ENCODE data around the gene PHC3. TPM values are rescaled to one million over a fixed set of nuclear protein-coding genes. Genes with fewer than 3 reads are reported as not detected.
A peak's percentile ranks its signal among the peaks of the same experiment; 100 is the strongest.

PHC3 gene, protein sequence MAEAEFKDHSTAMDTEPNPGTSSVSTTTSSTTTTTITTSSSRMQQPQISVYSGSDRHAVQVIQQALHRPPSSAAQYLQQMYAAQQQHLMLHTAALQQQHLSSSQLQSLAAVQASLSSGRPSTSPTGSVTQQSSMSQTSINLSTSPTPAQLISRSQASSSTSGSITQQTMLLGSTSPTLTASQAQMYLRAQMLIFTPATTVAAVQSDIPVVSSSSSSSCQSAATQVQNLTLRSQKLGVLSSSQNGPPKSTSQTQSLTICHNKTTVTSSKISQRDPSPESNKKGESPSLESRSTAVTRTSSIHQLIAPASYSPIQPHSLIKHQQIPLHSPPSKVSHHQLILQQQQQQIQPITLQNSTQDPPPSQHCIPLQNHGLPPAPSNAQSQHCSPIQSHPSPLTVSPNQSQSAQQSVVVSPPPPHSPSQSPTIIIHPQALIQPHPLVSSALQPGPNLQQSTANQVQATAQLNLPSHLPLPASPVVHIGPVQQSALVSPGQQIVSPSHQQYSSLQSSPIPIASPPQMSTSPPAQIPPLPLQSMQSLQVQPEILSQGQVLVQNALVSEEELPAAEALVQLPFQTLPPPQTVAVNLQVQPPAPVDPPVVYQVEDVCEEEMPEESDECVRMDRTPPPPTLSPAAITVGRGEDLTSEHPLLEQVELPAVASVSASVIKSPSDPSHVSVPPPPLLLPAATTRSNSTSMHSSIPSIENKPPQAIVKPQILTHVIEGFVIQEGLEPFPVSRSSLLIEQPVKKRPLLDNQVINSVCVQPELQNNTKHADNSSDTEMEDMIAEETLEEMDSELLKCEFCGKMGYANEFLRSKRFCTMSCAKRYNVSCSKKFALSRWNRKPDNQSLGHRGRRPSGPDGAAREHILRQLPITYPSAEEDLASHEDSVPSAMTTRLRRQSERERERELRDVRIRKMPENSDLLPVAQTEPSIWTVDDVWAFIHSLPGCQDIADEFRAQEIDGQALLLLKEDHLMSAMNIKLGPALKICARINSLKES
- 31.8 and 36.0 TPM in 2 replicates for total RNA-seq
- polyA plus RNA-seq: 52.8 and 63.2 TPM in 2 replicates
- 12.5 and 19.5 TPM in 2 replicates for polyA plus RNA-seq (2012)
- polyA minus RNA-seq (ENCODE audit: low replicate concordance): 203 and 305 TPM in 2 replicates

DNA sequence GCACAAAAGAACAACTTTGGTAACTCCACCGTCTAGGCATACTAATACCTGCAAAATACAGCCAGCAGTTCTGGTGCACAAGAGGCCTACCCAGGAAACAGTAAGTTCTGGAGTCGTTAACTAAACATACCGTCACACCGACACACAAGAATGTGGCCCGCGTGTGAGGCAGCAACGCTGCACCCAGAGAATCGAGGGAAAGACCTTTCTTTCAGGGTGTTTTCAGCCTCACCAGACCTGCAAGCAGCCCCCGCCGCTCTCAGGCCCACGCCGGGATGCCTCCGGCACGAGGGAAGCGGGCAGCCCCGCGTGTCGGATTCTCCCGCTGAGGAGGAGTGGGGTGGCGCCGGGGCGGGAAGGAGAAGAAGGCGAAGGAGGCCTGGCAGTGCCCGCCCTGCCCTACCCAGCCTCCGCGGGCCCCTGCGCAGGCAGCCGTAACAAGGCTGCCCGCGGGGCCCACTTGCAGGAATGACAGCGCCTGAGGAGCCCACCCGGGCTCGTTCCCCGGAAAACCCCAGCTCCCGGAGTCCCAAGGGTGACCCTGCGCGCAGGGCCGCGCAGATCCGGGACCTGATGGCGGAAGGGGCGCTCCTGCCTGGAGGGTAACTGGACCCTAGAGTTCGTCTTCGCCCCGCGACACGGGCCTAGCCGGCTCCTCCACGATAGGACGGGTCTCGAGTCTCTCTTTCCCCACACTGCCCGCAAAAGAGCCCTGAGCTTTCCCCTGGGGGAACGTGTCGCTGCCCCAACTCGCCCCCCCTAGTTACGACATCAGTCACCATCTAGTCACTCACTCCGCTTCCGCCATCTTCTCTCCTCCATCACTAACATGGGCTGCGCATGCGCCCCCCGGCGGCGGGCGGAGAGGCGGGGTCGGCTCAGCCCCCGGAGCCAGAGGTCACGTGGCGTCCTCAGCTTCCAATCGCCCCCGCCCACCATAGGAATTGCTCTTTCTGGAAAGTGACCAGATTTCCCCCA is at the start of gene PHC3:
TSS of gene PHC3 (minus strand) at position 826 of the 978 bp plus-strand sequence. CDS start at position 808, 18 bp downstream.
- H3K9me3 ChIP-seq (ENCODE audit: control insufficient read depth, insufficient read depth, low read depth, low read length): no peaks in the 10 kb centered on the region
- peak within 1 kb of the TSS; percentile 98 for H3K9ac ChIP-seq (ENCODE audit: insufficient read depth, low read length)
- no peaks in the 10 kb centered on the region for H4K20me1 ChIP-seq (ENCODE audit: control insufficient read depth, extremely low read depth, insufficient read depth, low read length)
- H2AFZ ChIP-seq (ENCODE audit: low read length): peak within 1 kb of the TSS; percentile 96
- H3K79me2 ChIP-seq (ENCODE audit: control insufficient read depth, insufficient read depth, low read length): peaks cover 45% of the 10 kb centered on the region
- peak; percentile 83 to 90 for DNase-seq (ENCODE audit: low read depth in 2 of 2)
- peak within 1 kb of the TSS; percentile 98 for H3K27ac ChIP-seq (ENCODE audit: insufficient read depth, low read length)
- no peaks in the 10 kb centered on the region for H3K27me3 ChIP-seq (ENCODE audit: control insufficient read depth, insufficient read depth, low read length)
- H3K4me2 ChIP-seq (ENCODE audit: extremely low read depth, insufficient read depth, low read length): peak within 1 kb of the TSS; percentile 84
- H3K4me3 ChIP-seq (replicated peaks in 1 of 4; ENCODE audit: control extremely low read depth in 1 of 4, insufficient read depth in 1 of 4, low read depth in 3 of 4, low read length in 4 of 4): peak within 1 kb of the TSS; percentile 54 to 96 (median 96)
- no peak for TF ChIP-seq EZH2 (IDR thresholded peaks at IDR 0.05; ENCODE audit: low read length, missing control alignments)
- TF ChIP-seq, protein P1, sequence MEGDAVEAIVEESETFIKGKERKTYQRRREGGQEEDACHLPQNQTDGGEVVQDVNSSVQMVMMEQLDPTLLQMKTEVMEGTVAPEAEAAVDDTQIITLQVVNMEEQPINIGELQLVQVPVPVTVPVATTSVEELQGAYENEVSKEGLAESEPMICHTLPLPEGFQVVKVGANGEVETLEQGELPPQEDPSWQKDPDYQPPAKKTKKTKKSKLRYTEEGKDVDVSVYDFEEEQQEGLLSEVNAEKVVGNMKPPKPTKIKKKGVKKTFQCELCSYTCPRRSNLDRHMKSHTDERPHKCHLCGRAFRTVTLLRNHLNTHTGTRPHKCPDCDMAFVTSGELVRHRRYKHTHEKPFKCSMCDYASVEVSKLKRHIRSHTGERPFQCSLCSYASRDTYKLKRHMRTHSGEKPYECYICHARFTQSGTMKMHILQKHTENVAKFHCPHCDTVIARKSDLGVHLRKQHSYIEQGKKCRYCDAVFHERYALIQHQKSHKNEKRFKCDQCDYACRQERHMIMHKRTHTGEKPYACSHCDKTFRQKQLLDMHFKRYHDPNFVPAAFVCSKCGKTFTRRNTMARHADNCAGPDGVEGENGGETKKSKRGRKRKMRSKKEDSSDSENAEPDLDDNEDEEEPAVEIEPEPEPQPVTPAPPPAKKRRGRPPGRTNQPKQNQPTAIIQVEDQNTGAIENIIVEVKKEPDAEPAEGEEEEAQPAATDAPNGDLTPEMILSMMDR (conservative IDR thresholded peaks at IDR 0.05 in 1 of 2, IDR thresholded peaks at IDR 0.05 in 1 of 2; ENCODE audit: low read depth in 1 of 2, low read length in 2 of 2): no peak
- no peaks in the 10 kb centered on the region for H3K36me3 ChIP-seq (ENCODE audit: control insufficient read depth, insufficient read depth, low read length)
- H3K4me1 ChIP-seq (ENCODE audit: control insufficient read depth, extremely low read depth, insufficient read depth, low read length): no peaks in the 10 kb centered on the region

DNA sequence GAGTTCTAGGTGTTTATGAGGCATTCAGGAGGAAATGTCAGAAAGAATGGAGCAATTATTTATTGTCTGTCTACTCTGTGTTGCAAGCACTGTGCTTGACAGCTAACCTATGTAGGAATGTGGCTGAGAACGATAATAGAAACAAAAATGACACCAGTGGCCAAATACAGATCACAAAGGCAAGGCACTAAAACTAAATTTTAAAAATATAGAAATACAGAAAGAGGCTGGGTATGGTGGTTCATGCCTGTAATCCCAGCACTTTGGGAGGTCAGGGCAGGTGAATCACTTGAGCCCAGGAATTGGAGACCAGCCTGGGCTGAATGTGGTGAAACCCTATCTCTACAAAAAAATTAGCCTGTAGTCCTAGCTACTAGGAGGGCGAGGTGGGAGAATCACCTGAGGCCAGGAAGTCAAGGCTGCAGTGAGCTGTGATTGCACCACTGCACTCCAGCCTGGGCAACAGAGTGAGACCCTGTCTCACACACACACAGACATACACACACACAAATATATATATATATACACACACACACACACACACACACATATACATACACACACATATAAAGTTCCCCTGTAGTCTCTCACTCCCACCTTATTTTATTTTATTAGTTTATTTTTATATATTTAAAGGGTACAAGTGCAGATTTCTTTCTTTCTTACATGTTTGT is 46.7 kb upstream of the PHC3 start:
- H4K20me1 ChIP-seq (ENCODE audit: control insufficient read depth, extremely low read depth, insufficient read depth, low read length): no peaks in the 10 kb centered on the region
- H3K9me3 ChIP-seq (ENCODE audit: control insufficient read depth, insufficient read depth, low read depth, low read length): no peaks in the 10 kb centered on the region
- peak; percentile 30 to 49 for DNase-seq (ENCODE audit: low read depth in 2 of 2)
- H3K36me3 ChIP-seq (ENCODE audit: control insufficient read depth, insufficient read depth, low read length): no peaks in the 10 kb centered on the region
- H2AFZ ChIP-seq (ENCODE audit: low read length): no peak overlapping the region
- H3K4me3 ChIP-seq (replicated peaks in 1 of 4; ENCODE audit: control extremely low read depth in 1 of 4, insufficient read depth in 1 of 4, low read depth in 3 of 4, low read length in 4 of 4): no peak overlapping the region
- H3K4me2 ChIP-seq (ENCODE audit: extremely low read depth, insufficient read depth, low read length): peak overlapping the region; percentile 59
- no peak overlapping the region for H3K9ac ChIP-seq (ENCODE audit: insufficient read depth, low read length)
- peaks cover 42% of the 10 kb centered on the region for H3K79me2 ChIP-seq (ENCODE audit: control insufficient read depth, insufficient read depth, low read length)
- no peaks in the 10 kb centered on the region for H3K27me3 ChIP-seq (ENCODE audit: control insufficient read depth, insufficient read depth, low read length)
- no peak overlapping the region for H3K27ac ChIP-seq (ENCODE audit: insufficient read depth, low read length)
- no peak for TF ChIP-seq EZH2 (IDR thresholded peaks at IDR 0.05; ENCODE audit: low read length, missing control alignments)
- TF ChIP-seq, protein P1 (conservative IDR thresholded peaks at IDR 0.05 in 1 of 2, IDR thresholded peaks at IDR 0.05 in 1 of 2; ENCODE audit: low read depth in 1 of 2, low read length in 2 of 2): no peak
- peaks cover 21% of the 10 kb centered on the region for H3K4me1 ChIP-seq (ENCODE audit: control insufficient read depth, extremely low read depth, insufficient read depth, low read length)
